HepG2 (cell line): ENCODE data around the gene NEU1. TPM values are rescaled to one million over a fixed set of nuclear protein-coding genes. Genes with fewer than 3 reads are reported as not detected.

Experiments
- AGO2 ChIP-seq: fragments of 200-400 bp; formaldehyde crosslinking; optimal IDR thresholded peaks from 2 replicates; pipeline ENCODE3; 2017; ENCODE audit warnings: mild to moderate bottlenecking, low read depth, low read length, moderate library complexity
- BHLHE40 ChIP-seq: IDR thresholded peaks from 2 replicates; pipeline ENCODE4 v1.6.1; 2011; ENCODE audit warnings: low read length, improper control_type of control experiment
- GFI1 ChIP-seq: sonication (generic); formaldehyde crosslinking; IDR thresholded peaks from 2 replicates; pipeline ENCODE4 v1.5.0; 2020; ENCODE audit warnings: missing genetic modification reagents, mild to moderate bottlenecking, borderline replicate concordance
- GLI4 ChIP-seq: sonication (generic); formaldehyde crosslinking; IDR thresholded peaks from 2 replicates; pipeline ENCODE4 v1.5.1; 2020; ENCODE audit warnings: missing genetic modification reagents, mild to moderate bottlenecking, moderate library complexity, borderline replicate concordance
- NAIF1 ChIP-seq: sonication (generic); formaldehyde crosslinking; IDR thresholded peaks from 2 replicates; pipeline ENCODE4 v1.5.0; 2020; ENCODE audit warnings: mild to moderate bottlenecking, missing genetic modification reagents, borderline replicate concordance
- RAD51 ChIP-seq: fragments of 450-650 bp; IDR thresholded peaks from 2 replicates; pipeline ENCODE4 v1.6.1; 2016; ENCODE audit warnings: borderline replicate concordance
- SMC3 ChIP-seq: IDR thresholded peaks from 2 replicates; pipeline ENCODE4 v1.6.1; 2011; ENCODE audit warnings: low read length, improper control_type of control experiment
- THYN1 ChIP-seq: sonication (generic); formaldehyde crosslinking; IDR thresholded peaks from 2 replicates; pipeline ENCODE4 v1.8.1; 2023; ENCODE audit warnings: low read depth, mild to moderate bottlenecking, moderate library complexity, missing genetic modification reagents, borderline replicate concordance
- ZNF251 ChIP-seq: sonication (generic); formaldehyde crosslinking; IDR thresholded peaks from 2 replicates; pipeline ENCODE4 v1.9.0; 2021; ENCODE audit warnings: mild to moderate bottlenecking, missing genetic modification reagents
- ZNF296 ChIP-seq: sonication (generic); formaldehyde crosslinking; conservative IDR thresholded peaks from 2 replicates; pipeline ENCODE4 v1.5.0; 2020; ENCODE audit warnings: mild to moderate bottlenecking, missing genetic modification reagents
- ZNF468 ChIP-seq: sonication (generic); formaldehyde crosslinking; IDR thresholded peaks from 2 replicates; pipeline ENCODE4 v1.8.0; 2022; ENCODE audit warnings: mild to moderate bottlenecking, moderate library complexity, missing genetic modification reagents
- ZNF674 ChIP-seq: sonication (generic); formaldehyde crosslinking; IDR thresholded peaks from 2 replicates; pipeline ENCODE4 v1.5.0; 2020; ENCODE audit warnings: low read depth, mild to moderate bottlenecking, missing genetic modification reagents
- polyA plus RNA-seq, 8 experiments: library from polyadenylated mRNA; depleted of rRNA in 3 of 8; stranded (reverse) in 7 of 8; unstranded in 1 of 8; fragments of >200 nt; fragmentation: Illumina TruSeq in 4 of 8; extraction: Trizol in 4 of 8; gene quantifications; 2 replicates each; pipeline versions ENCODE4 v1.2.1 to v1.2.3, GENCODE V29; 2011 to 2016; ENCODE audit warnings: low read depth in 4 of 8, missing spikeins in 1 of 8, mixed read lengths in 1 of 8; ENCODE audit not compliant: insufficient read depth in 1 of 8
- total RNA-seq, 5 experiments: library from RNA; depleted of rRNA; stranded (reverse); fragments of >200 nt; fragmentation: Illumina TruSeq; extraction: Trizol; gene quantifications; 2 replicates each; pipeline ENCODE4 v1.2.3, GENCODE V29; 2016; ENCODE audit warnings: low read depth in 1 of 5
- TF ChIP-seq, protein P1 (sequence below): sonication (generic); formaldehyde crosslinking; IDR thresholded peaks from 2 replicates; pipeline ENCODE4 v1.5.0; 2020; ENCODE audit warnings: mild to moderate bottlenecking, missing genetic modification reagents
- TF ChIP-seq, protein P2 (sequence below): sonication (generic); formaldehyde crosslinking; IDR thresholded peaks from 2 replicates; pipeline ENCODE4 v1.4.0; 2020; ENCODE audit warnings: missing genetic modification reagents
- TF ChIP-seq, protein P3 (sequence below): sonication (generic); formaldehyde crosslinking; IDR thresholded peaks from 2 replicates; pipeline ENCODE4 v1.5.0; 2020; ENCODE audit warnings: mild to moderate bottlenecking, missing genetic modification reagents
- TF ChIP-seq, protein P4 (sequence below): fragments of 450-650 bp; IDR thresholded peaks from 2 replicates; pipeline ENCODE4 v1.6.1; 2017
- TF ChIP-seq, protein P5 (sequence below): sonication (generic); formaldehyde crosslinking; conservative IDR thresholded peaks from 2 replicates; pipeline ENCODE4 v1.5.0; 2020; ENCODE audit warnings: missing genetic modification reagents

Gene NEU1
- total and polyA plus RNA-seq, 2 of the 13 experiments (the other 11 are each of a cell fraction or from before 2014, with no cell fraction given) = 215 to 297 TPM

DNA sequence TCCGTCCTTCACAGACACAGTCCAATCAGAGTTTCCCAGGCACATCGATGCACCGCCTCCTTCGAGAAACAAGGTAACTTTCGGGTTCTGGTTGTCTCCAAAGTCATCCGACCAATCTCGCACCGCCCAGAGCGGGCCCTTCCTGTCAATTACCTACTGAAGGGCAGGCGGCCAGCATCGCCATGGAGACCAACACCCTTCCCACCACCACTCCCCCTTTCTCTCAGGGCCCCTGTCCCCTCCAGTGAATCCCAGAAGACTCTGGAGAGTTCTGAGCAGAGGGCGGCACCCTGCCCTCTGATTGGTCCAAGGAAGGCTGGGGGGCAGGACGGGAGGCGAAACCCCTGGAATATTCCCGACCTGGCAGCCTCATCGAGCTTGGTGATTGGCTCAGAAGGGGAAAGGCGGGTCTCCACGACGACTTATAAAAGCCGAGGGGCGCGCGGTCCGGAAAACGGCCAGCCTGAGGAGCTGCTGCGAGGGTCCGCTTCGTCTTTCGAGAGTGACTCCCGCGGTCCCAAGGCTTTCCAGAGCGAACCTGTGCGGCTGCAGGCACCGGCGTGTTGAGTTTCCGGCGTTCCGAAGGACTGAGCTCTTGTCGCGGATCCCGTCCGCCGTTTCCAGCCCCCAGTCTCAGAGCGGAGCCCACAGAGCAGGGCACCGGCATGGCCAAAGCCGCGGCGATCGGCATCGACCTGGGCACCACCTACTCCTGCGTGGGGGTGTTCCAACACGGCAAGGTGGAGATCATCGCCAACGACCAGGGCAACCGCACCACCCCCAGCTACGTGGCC is 35.1 kb downstream of the NEU1 start, which contains the start of gene HSPA1B (continued):
- TF ChIP-seq NAIF1 = peak; percentile 63; the same call in 1 of the 2 replicates
- TF ChIP-seq, protein P1, sequence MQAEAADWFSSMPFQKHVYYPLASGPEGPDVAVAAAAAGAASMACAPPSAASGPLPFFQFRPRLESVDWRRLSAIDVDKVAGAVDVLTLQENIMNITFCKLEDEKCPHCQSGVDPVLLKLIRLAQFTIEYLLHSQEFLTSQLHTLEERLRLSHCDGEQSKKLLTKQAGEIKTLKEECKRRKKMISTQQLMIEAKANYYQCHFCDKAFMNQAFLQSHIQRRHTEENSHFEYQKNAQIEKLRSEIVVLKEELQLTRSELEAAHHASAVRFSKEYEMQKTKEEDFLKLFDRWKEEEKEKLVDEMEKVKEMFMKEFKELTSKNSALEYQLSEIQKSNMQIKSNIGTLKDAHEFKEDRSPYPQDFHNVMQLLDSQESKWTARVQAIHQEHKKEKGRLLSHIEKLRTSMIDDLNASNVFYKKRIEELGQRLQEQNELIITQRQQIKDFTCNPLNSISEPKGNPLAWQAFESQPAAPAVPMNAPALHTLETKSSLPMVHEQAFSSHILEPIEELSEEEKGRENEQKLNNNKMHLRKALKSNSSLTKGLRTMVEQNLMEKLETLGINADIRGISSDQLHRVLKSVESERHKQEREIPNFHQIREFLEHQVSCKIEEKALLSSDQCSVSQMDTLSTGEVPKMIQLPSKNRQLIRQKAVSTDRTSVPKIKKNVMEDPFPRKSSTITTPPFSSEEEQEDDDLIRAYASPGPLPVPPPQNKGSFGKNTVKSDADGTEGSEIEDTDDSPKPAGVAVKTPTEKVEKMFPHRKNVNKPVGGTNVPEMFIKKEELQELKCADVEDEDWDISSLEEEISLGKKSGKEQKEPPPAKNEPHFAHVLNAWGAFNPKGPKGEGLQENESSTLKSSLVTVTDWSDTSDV (CRISPR knock-in tag) = peak; percentile 84; the same call in 1 of the 2 replicates
- 0 out of 2 replicates have a peak, but pooled peaks have one; percentile 50 for TF ChIP-seq ZNF468
- TF ChIP-seq, protein P2, sequence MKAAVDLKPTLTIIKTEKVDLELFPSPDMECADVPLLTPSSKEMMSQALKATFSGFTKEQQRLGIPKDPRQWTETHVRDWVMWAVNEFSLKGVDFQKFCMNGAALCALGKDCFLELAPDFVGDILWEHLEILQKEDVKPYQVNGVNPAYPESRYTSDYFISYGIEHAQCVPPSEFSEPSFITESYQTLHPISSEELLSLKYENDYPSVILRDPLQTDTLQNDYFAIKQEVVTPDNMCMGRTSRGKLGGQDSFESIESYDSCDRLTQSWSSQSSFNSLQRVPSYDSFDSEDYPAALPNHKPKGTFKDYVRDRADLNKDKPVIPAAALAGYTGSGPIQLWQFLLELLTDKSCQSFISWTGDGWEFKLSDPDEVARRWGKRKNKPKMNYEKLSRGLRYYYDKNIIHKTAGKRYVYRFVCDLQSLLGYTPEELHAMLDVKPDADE (CRISPR knock-in tag) = no peak
- TF ChIP-seq, protein P3, sequence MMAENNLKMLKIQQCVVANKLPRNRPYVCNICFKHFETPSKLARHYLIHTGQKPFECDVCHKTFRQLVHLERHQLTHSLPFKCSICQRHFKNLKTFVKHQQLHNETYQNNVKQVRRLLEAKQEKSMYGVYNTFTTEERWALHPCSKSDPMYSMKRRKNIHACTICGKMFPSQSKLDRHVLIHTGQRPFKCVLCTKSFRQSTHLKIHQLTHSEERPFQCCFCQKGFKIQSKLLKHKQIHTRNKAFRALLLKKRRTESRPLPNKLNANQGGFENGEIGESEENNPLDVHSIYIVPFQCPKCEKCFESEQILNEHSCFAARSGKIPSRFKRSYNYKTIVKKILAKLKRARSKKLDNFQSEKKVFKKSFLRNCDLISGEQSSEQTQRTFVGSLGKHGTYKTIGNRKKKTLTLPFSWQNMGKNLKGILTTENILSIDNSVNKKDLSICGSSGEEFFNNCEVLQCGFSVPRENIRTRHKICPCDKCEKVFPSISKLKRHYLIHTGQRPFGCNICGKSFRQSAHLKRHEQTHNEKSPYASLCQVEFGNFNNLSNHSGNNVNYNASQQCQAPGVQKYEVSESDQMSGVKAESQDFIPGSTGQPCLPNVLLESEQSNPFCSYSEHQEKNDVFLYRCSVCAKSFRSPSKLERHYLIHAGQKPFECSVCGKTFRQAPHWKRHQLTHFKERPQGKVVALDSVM (CRISPR knock-in tag) = peak; percentile 36; the same call in 1 of the 2 replicates
- TF ChIP-seq GFI1 = peak; percentile 84
- TF ChIP-seq ZNF674 (CRISPR knock-in tag) = no peak
- TF ChIP-seq, protein P4, sequence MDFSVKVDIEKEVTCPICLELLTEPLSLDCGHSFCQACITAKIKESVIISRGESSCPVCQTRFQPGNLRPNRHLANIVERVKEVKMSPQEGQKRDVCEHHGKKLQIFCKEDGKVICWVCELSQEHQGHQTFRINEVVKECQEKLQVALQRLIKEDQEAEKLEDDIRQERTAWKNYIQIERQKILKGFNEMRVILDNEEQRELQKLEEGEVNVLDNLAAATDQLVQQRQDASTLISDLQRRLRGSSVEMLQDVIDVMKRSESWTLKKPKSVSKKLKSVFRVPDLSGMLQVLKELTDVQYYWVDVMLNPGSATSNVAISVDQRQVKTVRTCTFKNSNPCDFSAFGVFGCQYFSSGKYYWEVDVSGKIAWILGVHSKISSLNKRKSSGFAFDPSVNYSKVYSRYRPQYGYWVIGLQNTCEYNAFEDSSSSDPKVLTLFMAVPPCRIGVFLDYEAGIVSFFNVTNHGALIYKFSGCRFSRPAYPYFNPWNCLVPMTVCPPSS = no peak
- TF ChIP-seq ZNF296 = peak; percentile 92; the same call in 1 of the 2 replicates
- no peak for TF ChIP-seq RAD51
- TF ChIP-seq AGO2 = peak; percentile 89
- no peak for TF ChIP-seq SMC3
- peak; percentile 72; the same call in 1 of the 2 replicates for TF ChIP-seq GLI4
- TF ChIP-seq, protein P5, sequence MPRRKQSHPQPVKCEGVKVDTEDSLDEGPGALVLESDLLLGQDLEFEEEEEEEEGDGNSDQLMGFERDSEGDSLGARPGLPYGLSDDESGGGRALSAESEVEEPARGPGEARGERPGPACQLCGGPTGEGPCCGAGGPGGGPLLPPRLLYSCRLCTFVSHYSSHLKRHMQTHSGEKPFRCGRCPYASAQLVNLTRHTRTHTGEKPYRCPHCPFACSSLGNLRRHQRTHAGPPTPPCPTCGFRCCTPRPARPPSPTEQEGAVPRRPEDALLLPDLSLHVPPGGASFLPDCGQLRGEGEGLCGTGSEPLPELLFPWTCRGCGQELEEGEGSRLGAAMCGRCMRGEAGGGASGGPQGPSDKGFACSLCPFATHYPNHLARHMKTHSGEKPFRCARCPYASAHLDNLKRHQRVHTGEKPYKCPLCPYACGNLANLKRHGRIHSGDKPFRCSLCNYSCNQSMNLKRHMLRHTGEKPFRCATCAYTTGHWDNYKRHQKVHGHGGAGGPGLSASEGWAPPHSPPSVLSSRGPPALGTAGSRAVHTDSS = no peak
- 0 out of 2 replicates have a peak, but pooled peaks have one; percentile 22 for TF ChIP-seq BHLHE40
- no peak for TF ChIP-seq THYN1 (CRISPR knock-in tag)
- 0 out of 2 replicates have a peak, but pooled peaks have one; percentile 39 for TF ChIP-seq ZNF251
